HUDEP-2 (cell line): ENCODE measurements around the gene KLHDC8B.

Experiments used
- DNase-seq, 76 experiments: peaks; one replicate each; lab custom pipeline; 2025; ENCODE audit not compliant: unreplicated experiment in 76 of 76; lab: John Stamatoyannopoulos, UW

KLHDC8B gene

GRCh38 chr3:49171119-49171774 is at the start of gene KLHDC8B:
KLHDC8B (plus strand) TSS chr3:49171598; CDS start chr3:49172770, 1,172 bp downstream.
- peak in 75 of 76 experiments; percentile 12 to 94 (median 82) for DNase-seq

GRCh38 chr3:49122022-49122421 is 49.4 kb upstream of the KLHDC8B start:
- no peak for DNase-seq

GRCh38 chr3:49122451-49122850 is 48.9 kb upstream of the KLHDC8B start:
- no peak for DNase-seq

- no peak for DNase-seq
Observed at GRCh38 chr3:49122886-49123545, 48.4 kb upstream of the KLHDC8B start.

DNA sequence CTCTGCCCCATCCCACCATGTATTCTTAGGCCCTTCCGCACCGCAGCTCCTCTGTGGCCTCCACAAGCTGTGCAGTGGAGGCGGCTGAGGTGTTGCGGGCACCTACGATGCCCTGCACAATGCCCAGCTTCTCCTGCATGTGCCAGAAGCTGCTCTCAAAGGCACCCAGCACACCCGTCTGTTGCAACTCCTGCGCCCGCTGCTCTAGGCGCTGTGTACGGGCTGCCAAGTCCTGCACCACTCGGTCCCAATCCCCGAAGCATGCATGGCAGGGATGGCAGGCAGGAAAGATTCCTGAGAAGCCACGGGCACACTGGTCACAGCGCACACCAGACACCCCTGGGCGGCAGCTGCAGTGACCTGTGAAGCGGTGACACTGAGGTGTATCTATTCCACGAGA is 47.7 kb upstream of the KLHDC8B start:
- DNase-seq: no peak

DNA sequence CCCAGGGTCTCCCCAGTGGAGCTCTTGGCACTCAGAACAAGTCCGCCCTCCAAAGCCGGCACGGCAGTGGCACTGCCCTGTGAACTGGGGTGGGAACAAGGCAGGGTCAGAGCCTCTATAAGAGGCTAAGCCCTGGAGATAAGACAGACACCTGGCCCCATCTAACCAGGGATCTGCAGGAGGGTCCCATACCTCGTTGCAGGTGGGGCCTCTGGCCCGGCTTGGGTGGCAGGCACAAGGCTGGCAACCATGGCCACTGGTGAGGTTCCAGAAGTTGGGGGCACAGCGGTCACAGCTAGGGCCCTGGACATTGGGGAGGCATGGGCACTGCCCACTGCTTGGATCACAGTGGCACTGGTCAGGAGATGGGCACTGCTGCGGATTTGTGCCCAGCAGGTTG is 47.2 kb upstream of the KLHDC8B start:
- no peak for DNase-seq

DNA sequence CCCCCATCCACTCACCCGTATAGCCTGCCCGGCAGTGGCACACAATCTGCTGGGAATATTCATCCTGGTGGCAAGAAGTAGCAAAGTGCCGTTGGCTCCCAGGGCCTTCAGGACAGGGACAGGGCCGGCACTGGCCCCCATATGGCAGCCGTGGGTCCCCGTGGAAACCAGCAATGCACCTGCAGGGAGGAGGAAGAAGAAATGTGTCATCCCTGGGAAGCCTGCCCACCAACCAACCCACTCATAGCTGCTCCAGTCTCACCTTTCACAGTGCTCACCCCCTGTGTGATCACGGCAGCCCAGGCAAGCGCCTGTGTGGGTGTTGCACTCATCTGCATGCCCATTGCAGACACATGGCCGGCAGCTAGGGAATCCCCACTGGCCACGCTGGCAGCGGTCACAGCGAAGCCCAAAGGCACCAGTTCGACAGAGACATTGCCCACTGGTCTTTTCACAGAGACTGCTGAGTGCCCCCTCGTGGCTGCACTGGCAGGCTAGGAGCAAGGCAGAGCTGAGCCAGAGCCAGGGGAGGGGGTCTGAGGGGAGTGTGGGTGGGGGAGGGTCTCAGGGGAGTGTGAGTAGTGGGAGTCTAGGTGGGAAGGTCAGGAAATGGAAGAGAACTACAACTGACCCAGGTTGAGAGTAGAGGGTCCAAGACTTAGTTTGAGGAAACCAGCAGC is 46.3 kb upstream of the KLHDC8B start:
- DNase-seq: peak in 3 of 76 experiments; percentile 8 to 23 (median 9)

DNA sequence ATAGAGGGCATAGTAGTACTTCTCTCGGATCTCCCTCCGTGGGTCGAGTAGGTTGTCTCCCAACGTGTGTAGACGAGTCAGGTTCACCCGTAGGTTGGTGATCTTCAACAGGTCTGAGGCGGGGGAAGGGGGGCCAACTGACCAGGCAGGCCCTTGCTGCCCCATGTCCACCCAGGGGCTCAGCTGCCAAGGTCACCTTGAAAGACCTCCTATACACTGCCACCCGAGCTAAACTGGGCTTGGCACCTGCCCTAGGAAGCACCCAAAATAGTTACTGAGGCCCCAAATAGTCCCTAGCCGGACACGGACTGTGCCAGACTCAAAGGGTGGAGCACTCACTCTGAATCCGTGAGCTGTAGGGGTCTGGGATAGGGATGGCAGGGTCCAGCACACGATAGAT is 40.4 kb upstream of the KLHDC8B start:
- DNase-seq: no peak

- DNase-seq: no peak
Observed at GRCh38 chr3:49131576-49131975, 39.8 kb upstream of the KLHDC8B start.

GRCh38 chr3:49132073-49132436 is 39.3 kb upstream of the KLHDC8B start:
- DNase-seq: no peak

GRCh38 chr3:49132437-49133225 is 38.8 kb upstream of the KLHDC8B start, which contains the start of gene LAMB2:
LAMB2 (minus strand) TSS chr3:49133050; CDS start chr3:49132867, 183 bp downstream.
- DNase-seq: no peak

DNA sequence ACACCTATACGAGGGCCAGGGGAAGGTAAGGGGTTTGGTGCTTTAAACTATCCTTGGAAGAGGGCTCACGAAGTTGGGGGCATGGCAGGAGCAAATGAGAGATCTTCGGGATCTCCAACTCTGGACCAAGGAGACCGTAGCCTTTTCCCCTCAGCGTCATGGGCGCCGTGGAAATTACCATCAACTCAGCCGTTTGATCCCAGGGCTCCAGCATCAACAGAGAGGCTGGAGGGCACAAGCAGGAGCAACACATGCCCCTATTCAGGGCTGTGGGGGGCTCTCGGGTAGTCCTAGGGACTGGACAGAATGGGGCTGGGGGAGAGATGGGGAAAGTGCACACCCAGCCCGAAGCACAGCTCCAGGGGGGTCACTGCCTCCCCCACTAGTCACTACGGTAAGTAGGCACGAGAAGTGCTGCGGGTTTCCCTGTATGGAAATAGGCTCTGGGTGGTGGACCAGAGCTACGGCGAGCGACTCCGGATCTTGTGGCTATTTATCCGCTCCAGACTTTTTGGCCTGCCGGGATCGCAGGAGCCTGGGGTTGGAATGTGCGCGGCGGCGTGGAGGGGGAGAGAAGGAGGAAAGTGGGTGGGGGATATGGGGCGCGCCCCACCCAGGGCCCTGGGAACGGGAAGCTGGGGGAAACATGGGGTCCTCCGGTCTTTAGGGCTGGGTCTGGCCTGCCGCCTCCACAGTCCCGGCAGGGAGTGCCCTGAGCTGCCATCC is 38.0 kb upstream of the KLHDC8B start:
- no peak for DNase-seq

GRCh38 chr3:49134471-49135265 is 36.7 kb upstream of the KLHDC8B start:
- peak in 1 of 76 experiments; percentile 7 for DNase-seq

- DNase-seq: no peak
Observed at GRCh38 chr3:49135499-49135898, 35.9 kb upstream of the KLHDC8B start.

- DNase-seq: no peak
Observed at GRCh38 chr3:49140080-49140479, 31.3 kb upstream of the KLHDC8B start.

GRCh38 chr3:49148159-49148558 is 23.2 kb upstream of the KLHDC8B start:
- no peak for DNase-seq

DNA sequence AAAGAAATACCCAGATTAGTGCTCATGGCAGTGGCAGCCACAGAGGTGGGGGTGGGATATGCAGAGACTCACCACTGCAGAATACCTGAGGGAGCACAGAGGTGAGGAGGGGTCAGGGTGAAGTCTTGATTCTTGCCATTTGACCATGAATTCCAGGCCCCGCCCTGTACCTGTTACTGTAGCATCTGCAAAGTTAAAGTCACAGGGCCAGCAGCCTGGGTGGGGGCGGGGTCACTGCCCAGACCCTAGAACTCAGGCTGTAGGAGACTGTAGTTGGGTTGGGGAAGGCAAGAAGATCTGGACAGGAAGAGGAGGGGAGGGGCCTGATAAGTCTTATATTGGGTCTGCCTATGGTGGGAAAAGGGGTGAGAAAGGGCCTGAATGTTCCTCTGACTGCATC is 19.8 kb upstream of the KLHDC8B start:
- no peak for DNase-seq

- DNase-seq: no peak
Observed at GRCh38 chr3:49153349-49153912, 18.0 kb upstream of the KLHDC8B start.

GRCh38 chr3:49157289-49157688 is 14.1 kb upstream of the KLHDC8B start:
- no peak for DNase-seq
